A673 (cell line): ENCODE results near the gene NGB. TPM values are rescaled to one million over a fixed set of nuclear protein-coding genes. Genes with fewer than 3 reads are reported as not detected.
"Not testable (repeated sequence)": the region's sequence is repeated elsewhere in the genome, so short reads cannot be mapped to it uniquely, and the experiment has no call there.

Experiments
- BruUV-seq: library from RNA; stranded (reverse); fragments of 400-500 nt; replicated peaks from 2 replicates; lab custom pipeline; 2021; lab: Mats Ljungman, UMichigan
- CTCF ChIA-PET: fragments of 300-600 bp; sonication (Branson Sonifier 250); formaldehyde crosslinking; loops from one replicate; lab custom pipeline; 2022; ENCODE audit warnings: antibody characterized with exemption; lab: Charles Lee
- POLR2A ChIA-PET: fragments of 300-600 bp; sonication (Branson Sonifier 250); formaldehyde crosslinking; loops from one replicate; lab custom pipeline; 2022; ENCODE audit warnings: antibody characterized with exemption; ENCODE audit not compliant: low non-redundant PET; lab: Charles Lee
- DNase-seq: peaks from one replicate; pipeline ENCODE4 v3.0.0-alpha.2; 2015; ENCODE audit warnings: low spot score
- H3K27ac ChIP-seq: fragments of 200-600 bp; sonication (generic); 2 replicates; pipeline ENCODE4 v1.5.1; 2016; ENCODE audit warnings: mixed run types, low read depth, mild to moderate bottlenecking, mixed read lengths, antibody characterized with exemption, low read length; ENCODE audit not compliant: poor library complexity, severe bottlenecking
- H3K27me3 ChIP-seq: fragments of 200-600 bp; sonication (generic); replicated peaks from 2 replicates; pipeline ENCODE4 v1.6.1; 2017; ENCODE audit warnings: mixed run types, low read depth, mild to moderate bottlenecking, mixed read lengths, antibody characterized with exemption, low read length; ENCODE audit not compliant: insufficient read depth, poor library complexity
- H3K36me3 ChIP-seq: fragments of 200-600 bp; sonication (generic); 2 replicates; pipeline ENCODE4 v1.6.1; 2016; ENCODE audit warnings: mixed run types, mild to moderate bottlenecking, mixed read lengths, antibody characterized with exemption, low read length; ENCODE audit not compliant: insufficient read depth, poor library complexity, severe bottlenecking
- H3K4me1 ChIP-seq: fragments of 200-600 bp; sonication (generic); 2 replicates; pipeline ENCODE4 v1.6.1; 2017; ENCODE audit warnings: mixed run types, mild to moderate bottlenecking, mixed read lengths, antibody characterized with exemption, low read length; ENCODE audit not compliant: insufficient read depth, poor library complexity, severe bottlenecking
- H3K4me3 ChIP-seq: fragments of 200-600 bp; sonication (generic); 2 replicates; pipeline ENCODE4 v1.5.1; 2016; ENCODE audit warnings: low read depth, mixed run types, mild to moderate bottlenecking, mixed read lengths, low read length; ENCODE audit not compliant: poor library complexity, severe bottlenecking
- H3K9me3 ChIP-seq: fragments of 200-600 bp; sonication (generic); 2 replicates; pipeline ENCODE4 v1.6.1; 2016; ENCODE audit warnings: mixed run types, low read depth, mild to moderate bottlenecking, mixed read lengths, antibody characterized with exemption, low read length; ENCODE audit not compliant: poor library complexity, severe bottlenecking
- EZH2 ChIP-seq: fragments of 200-600 bp; sonication (generic); IDR thresholded peaks from 2 replicates; pipeline ENCODE4 v1.6.1; 2017; ENCODE audit warnings: borderline replicate concordance, low read depth, mild to moderate bottlenecking, mixed read lengths, antibody characterized with exemption, low read length; ENCODE audit not compliant: poor library complexity, severe bottlenecking
- intact Hi-C: fragments of 100-400 bp; cut with micrococcal nuclease; formaldehyde crosslinking; loops from one replicate; pipeline ENCODE4 v1.10.0; 2022; ENCODE audit not compliant: unreplicated experiment
- total RNA-seq: library from RNA; stranded (reverse); gene quantifications from 2 replicates; pipeline ENCODE4 v1.2.3, GENCODE V29; 2021
- TF ChIP-seq, protein P1 (sequence below): fragments of 300-800, 200-600 bp; sonication (generic); conservative IDR thresholded peaks from 2 replicates; pipeline ENCODE4 v1.5.1; 2017; ENCODE audit warnings: low read depth, mild to moderate bottlenecking, antibody characterized with exemption, low read length, moderate library complexity, mixed read lengths

Gene NGB
- total RNA-seq, 1 experiment from 2014 or later = not detected

DNA sequence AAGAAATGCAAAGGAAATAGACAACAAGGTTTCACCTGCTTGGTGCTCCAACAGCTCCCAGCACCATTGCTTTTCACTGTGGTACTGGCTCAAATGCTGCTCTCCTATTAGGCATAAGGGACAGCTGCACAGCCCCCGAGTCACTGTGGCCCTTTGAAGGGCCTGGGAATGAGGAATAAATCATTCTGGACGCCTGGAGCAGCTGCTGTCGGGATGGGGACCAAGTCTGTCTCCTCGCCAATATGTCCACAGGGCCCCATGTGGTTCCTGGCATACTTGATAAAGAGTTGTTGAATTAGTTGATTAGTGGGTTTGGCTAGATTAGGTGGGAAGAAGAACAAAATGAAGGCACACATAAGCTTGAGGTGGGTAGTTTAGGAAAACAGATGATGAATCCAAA, 13.1 kb upstream of the NGB start:
- H3K4me3 ChIP-seq = no peak overlapping the region
- TF ChIP-seq, protein P1, sequence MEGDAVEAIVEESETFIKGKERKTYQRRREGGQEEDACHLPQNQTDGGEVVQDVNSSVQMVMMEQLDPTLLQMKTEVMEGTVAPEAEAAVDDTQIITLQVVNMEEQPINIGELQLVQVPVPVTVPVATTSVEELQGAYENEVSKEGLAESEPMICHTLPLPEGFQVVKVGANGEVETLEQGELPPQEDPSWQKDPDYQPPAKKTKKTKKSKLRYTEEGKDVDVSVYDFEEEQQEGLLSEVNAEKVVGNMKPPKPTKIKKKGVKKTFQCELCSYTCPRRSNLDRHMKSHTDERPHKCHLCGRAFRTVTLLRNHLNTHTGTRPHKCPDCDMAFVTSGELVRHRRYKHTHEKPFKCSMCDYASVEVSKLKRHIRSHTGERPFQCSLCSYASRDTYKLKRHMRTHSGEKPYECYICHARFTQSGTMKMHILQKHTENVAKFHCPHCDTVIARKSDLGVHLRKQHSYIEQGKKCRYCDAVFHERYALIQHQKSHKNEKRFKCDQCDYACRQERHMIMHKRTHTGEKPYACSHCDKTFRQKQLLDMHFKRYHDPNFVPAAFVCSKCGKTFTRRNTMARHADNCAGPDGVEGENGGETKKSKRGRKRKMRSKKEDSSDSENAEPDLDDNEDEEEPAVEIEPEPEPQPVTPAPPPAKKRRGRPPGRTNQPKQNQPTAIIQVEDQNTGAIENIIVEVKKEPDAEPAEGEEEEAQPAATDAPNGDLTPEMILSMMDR = no peak
- no peak for TF ChIP-seq EZH2
- H3K27me3 ChIP-seq = no peaks in the 10 kb centered on the region
- DNase-seq = no peak
- no peaks in the 10 kb centered on the region for H3K4me1 ChIP-seq
- H3K36me3 ChIP-seq = peaks cover 29% of the 10 kb centered on the region
- H3K9me3 ChIP-seq = no peaks in the 10 kb centered on the region
- ChIA-PET POLR2A (no interaction called here), CTCF (no interaction called here)
- no TSS peak for BruUV-seq
- H3K27ac ChIP-seq = no peak overlapping the region
- intact Hi-C loops = no loop called here

DNA sequence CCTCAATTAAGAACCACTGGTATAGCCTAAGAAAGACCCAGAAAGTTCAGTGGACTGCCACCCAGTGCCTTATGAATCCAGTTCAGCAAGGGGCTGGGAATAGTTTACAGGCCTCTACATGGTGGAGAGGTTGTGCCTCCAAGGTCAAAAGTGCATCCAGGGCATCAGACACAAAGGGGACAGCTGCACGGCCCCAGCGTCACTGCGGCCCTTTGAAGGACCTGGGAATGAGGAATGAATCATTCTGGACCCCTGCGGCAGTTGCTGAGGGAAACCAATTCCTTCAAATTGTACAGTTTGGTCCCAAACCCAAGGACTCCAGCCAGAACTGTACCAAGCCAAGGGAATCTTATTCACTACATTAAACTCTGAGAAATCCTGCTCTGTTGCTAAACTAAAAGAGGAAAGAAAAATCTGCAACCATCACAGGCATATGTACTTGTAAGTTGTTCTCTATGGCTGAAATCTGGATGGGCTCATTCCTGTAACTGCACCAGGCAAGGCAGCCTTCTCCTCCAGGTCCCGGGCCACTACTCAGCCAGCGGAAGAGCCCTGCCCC, 10.9 kb upstream of the NGB start:
- Histone ChIP-seq H3K27ac (no peak overlapping the region), H3K4me1 (no peaks in the 10 kb centered on the region), H3K27me3 (no peaks in the 10 kb centered on the region), H3K4me3 (no peak overlapping the region), H3K9me3 (no peaks in the 10 kb centered on the region), H3K36me3 (peaks cover 28% of the 10 kb centered on the region)
- no TSS peak for BruUV-seq
- TF ChIP-seq, protein P1 = no peak
- ChIA-PET CTCF (no interaction called here), POLR2A (no interaction called here)
- intact Hi-C loops = no loop called here
- DNase-seq = no peak

DNA sequence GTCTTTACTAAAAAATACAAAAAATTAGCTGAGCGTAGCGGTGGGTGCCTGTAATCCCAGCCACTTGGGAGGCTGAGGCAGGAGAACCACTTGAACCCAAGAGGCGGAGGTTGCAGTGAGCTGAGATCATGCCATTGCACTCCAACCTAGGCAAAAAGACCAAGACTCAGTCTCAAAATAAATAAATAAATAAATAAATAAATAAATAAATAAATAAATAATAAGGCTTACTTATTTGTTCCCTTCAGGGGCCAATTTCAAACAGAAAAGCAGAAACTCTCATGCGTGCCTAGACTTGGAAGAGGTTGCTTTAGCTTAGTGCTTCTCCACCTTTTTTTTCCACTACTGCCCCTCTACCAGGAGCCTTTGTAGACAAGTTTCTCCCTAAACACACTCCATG, 9.9 kb upstream of the NGB start:
- BruUV-seq, intact Hi-C loops, H3K4me1 ChIP-seq, CTCF ChIA-PET, H3K27ac ChIP-seq, H3K4me3 ChIP-seq, POLR2A ChIA-PET, H3K27me3 ChIP-seq, H3K9me3 ChIP-seq, DNase-seq: not testable (repeated sequence)
- H3K36me3 ChIP-seq = peaks cover 18% of the 10 kb centered on the region

DNA sequence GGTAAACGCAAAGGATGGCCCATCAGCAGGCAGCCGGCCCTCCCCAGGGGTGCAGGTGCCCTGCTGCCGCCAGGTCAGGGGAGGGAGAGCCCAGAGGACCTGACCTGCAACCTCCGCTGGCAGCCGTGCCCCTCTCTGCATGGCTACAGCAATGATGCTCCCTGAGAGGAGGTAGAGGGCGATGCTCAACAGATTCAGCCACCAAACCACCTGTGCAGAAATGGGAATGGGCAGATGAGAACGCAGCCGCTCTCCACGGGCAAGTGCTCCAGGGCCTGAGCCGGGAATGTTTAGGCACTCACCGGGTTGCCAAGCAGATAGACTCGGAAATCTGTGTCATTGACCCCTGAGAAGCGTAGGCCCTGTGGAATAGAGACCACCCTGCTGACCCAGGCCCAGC, 8.7 kb upstream of the NGB start:
- intact Hi-C loops = no loop called here
- H3K27ac ChIP-seq = no peak overlapping the region
- peaks cover 10% of the 10 kb centered on the region for H3K36me3 ChIP-seq
- H3K9me3 ChIP-seq = no peaks in the 10 kb centered on the region
- POLR2A ChIA-PET = no interaction called here
- CTCF ChIA-PET = no interaction called here
- H3K4me1 ChIP-seq = no peaks in the 10 kb centered on the region
- no peak for DNase-seq
- BruUV-seq = no TSS peak
- H3K4me3 ChIP-seq = no peak overlapping the region
- TF ChIP-seq, protein P1 = no peak
- TF ChIP-seq EZH2 = no peak
- H3K27me3 ChIP-seq = no peaks in the 10 kb centered on the region
